Activated CD8-positive, alpha-beta memory T cell treated with anti-CD3 and anti-CD28 coated beads, Interleukin-2, amount 50 U/mL, for 24 hours (primary cell): ENCODE measurements around the gene CFAP47.
"Not testable (repeated sequence)": the region's sequence is repeated elsewhere in the genome, so short reads cannot be mapped to it uniquely, and the experiment has no call there.

Experiments
- DNase-seq: peaks from one replicate; pipeline ENCODE4 v3.0.0-alpha.2; 2020; ENCODE audit errors: extremely low read depth

The CFAP47 gene

DNA sequence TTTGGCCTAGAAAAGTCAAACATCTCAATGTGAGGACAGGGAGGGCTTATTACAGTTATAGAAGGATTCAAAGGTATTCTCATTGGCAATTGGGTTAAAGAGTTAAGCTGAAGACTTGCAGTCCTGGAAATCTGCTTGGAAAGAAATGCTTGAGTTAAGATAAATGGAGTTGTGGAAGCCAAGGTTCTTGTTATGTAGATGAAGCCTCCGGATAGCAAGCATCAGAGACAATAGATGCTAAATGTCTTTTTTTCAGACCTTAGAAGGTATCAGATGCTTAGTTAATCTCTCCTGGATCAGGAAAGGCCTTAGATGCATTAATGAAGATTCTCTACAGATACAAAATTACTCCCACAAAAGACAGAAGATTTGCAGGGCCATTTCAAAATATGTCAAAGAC lies 299.3 kb downstream of the CFAP47 start:
- DNase-seq = no peak

DNA sequence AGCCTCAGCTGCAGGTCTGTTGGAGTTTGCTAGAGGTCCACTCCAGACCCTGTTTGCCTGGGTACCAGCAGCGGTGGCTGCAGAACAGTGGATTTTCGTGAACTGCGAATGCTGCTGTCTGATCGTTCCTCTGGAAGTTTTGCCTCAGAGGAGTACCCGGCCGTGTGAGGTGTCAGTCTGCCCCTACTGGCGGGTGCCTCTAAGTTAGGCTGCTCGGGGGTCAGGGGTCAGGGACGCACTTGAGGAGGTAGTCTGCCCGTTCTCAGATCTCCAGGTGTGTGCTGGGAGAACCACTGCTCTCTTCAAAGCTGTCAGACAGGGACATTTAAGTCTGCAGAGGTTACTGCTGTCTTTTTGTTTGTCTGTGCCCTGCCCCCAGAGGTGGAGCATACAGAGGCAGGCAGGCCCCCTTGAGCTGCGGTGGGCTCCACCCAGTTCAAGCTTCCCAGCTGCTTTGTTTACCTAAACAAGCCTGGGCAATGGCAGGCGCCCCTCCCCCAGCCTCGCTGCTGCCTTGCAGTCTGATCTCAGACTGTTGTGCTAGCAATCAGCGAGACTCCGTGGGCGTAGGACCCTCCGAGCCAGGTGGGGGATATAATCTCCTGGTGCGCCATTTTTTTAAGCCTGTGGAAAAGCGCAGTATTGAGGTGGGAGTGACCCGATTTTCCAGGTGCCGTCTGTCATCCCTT lies 315.4 kb downstream of the CFAP47 start:
- DNase-seq = not testable (repeated sequence)

DNA sequence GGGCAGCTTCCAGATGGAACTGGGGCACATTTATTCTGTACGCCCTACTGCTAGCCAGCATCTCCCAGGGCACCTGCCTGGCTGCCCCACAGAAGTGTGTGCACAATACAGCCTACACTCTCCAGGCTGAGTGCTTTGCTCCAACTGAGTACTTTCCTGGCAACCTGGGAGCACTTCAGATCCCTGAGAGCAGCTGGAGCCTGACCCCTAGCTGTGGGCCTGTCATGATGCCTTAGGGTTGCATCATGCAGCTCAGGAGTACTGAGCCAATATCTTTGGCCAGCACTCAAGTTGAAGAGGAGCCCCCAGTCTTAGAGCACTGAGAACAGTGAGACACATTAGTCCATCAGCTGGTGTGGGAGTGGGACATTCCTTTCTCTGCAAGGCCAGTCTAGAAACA lies 321.9 kb downstream of the CFAP47 start:
- no peak for DNase-seq

DNA sequence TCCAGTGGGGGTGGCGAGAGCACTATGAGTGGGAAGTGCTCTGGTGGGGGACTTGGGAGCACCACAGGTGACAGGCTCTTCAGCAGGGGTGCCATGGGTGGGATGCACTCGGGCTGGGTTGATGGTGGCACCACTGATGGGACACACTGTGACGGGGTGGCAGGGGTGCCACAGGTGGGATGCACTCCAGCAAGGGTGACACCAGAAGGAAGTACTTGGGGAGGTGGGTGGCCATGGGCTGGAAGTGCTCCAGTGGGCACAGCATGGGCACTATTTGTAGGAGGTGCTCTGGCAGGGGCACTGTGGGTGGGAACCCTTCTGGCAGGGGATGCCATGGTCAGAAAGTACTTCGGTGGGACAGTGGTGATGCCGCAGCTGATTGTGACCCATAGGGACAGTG lies 346.6 kb downstream of the CFAP47 start:
- no peak for DNase-seq

DNA sequence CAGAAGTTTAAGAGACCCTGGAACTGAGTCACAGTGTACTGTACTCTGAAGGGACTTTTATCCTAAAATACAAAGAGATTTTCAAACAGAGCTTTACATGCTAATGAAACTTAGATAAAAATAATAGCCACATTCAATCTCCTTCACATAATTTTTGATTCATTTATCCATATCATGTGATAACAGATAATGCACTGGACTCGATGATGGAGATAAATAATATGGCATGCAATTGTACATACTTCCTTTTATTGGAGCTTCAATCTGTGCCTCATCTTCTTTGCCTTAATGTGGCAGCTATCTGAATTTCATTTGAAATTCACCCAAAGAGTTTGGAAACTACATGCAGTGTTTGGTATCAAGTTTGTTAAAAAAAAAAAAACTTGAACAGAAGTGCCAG lies 390.6 kb downstream of the CFAP47 start:
- DNase-seq = no peak

DNA sequence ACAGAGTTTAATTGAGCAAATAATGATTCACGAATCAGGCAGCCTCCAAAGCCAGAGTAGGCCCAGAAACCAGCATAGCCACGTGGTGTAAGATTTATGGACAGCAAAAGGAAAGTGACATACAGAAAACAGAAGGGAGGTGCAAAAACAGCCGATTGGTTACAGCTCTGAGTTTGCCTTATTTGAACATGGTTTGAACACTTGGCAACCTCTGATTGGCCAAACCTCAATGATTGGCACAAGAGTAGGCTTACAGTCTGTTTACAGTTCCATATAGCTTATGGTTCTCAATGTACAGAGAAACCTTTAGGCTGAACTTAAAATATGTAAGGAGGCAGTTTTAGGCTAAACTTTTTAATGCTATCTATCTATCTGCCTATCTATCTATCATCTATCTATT lies 394.8 kb downstream of the CFAP47 start:
- DNase-seq = no peak

DNA sequence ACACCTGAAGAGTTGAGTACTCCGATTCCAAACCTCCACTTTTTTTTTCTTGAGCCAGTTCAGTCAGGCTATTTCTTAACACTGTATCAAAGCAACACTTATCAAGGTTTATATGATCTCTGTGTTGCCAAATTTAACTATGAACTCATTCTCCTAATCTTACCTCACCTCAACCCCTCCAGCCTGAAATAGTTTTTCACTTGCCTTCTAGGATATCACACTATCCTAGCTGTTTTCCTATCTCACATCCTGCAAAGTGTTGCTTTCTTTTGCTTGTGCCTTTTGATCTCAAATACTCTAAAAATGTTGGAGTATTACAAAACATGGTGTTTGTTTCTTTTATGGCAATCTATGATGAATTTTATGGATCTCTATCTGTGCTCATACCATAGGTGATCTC lies 415.0 kb downstream of the CFAP47 start:
- no peak for DNase-seq

DNA sequence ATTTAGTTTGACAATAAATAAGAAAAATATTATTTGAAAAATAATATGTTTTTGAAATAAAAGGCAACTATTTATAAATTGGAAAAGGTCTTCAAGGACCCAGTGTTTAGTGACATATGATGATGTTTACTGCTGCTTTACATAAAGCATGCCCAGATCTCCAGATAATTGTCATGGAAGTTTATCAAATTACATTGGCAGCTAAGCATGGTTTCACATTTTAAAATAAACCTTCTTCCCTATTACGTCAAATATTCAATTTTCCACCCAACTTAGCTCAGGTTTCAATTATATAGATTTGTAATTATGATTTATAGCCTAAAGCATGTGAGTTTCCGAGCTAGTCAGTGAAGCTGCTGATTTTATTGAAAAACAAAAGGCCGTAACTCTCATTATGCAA lies 417.2 kb downstream of the CFAP47 start:
- no peak for DNase-seq

DNA sequence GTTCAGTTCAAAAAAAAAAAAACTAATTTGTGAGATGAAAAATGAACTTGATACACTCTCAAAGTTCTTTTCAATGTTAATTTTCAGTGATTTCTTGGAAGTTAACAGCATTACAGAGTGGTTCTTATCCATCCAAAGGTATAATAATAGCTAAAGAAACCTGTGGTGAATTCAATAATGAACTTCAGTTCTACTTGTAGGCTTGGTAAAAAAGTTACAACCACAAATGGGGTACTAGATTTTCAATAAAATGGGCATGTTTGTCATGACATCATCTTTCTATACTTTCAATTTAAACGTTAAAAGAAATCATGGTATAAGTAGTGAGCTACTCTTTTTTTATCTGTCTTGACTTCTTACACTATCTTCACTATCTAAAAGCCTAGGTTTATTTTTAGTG lies 424.8 kb downstream of the CFAP47 start:
- no peak for DNase-seq

DNA sequence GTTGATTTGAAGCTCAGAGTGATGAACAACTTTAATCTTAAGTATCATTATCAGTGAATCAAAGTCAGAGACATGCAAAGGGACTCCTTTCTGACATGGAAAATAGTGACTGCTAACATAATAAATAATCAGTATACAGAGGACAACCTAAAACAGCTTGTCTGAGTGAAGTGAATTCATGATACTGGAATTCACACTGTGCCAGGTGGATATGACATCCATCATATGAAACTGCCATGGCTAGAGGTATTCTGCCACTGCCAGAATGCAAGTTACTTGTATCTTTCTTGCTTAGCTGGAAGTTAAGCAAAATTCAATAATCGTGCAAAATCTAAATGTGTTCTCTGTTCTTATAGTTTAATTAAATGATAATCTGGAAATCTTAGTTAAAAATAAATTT lies 429.0 kb downstream of the CFAP47 start:
- DNase-seq = no peak

DNA sequence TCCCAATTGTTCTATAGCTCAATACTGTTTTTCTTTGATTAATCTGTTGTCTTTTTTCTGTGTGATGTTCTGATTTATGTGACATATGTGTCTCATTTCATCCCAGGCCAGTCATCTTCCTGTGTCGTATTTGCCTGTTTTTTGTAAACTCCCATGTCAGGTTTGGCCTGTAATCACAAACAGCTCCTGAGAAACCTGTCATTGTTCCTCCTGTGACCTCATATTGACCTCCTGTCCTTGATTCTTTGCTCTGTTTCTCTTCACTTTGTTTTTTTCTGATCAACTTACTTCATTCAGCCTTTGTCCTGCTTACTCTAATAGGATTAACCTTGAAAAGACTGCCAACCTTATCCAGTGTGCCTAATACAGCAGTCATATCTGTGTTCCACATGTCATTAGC lies 438.3 kb downstream of the CFAP47 start:
- no peak for DNase-seq

DNA sequence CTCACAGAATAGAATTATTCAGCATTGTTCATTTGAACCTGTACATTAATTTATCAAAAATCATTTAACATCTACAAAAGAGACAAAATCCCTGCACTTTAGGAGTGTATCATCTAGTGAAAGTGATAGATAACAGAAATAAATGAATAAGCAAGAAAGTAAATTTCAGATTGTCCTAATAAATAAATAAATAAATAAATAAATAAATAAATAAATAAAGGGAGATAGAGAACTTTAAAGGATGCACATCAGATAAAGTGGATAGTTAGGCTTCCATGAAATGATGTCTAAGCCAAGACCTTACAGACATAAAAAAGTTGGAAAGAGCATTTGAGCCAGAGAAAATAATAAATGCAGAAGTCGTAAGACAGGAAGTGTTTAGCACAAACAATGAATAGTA lies 444.7 kb downstream of the CFAP47 start:
- no peak for DNase-seq

DNA sequence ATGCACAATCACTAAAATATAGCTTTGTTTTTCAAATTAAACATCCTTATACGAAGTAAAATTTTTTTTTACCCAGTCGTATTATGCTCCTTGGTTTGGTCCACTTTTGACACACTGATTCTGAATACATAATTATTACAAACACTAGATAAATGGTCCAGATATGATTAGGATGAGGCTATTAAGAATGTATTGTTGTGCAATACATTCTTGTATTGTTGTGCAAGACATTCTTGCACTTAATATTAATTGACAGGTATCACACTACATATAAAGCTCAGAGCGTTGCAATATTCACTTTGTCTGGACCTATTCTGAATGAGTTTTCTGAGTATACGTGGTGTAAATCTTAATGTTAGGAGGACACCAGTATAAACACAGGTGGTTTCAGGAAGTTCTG lies 464.0 kb downstream of the CFAP47 start:
- no peak for DNase-seq

DNA sequence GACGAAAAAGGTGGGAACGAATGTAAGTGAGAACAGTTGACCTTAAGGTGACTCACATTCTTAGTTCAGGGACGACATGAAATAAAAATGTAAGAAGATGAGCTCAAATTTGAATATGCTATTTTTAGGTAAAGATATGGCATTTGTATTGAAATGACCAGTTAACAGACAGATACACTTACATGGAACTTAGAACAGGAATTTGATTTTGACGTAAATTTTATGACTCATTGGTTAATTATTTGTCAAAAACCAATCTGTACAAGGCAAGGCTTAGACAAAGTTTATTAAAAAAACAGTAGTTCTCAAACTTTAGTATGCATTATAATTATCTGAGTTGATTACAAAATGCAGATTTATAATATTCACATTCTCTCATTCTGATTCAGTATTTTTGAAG lies 469.4 kb downstream of the CFAP47 start:
- no peak for DNase-seq

DNA sequence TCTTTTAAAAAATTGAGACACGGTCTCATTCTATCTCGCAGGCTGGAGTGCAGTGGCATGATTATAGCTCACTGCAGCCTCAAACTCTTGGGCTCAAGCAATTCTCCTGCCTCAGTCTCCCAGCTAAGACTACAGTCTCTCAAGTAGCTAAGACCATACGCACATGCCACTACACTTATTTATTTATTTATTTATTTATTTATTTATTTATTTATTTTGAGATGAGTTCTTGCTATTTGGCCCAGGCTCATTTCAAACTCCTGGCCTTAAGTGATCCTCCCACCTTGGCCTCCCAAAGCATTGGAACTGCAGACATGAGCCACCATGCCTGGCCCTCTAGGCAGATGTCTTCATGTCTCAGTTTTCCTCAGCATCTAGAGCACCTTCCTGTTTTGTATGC lies 482.2 kb downstream of the CFAP47 start:
- no peak for DNase-seq

DNA sequence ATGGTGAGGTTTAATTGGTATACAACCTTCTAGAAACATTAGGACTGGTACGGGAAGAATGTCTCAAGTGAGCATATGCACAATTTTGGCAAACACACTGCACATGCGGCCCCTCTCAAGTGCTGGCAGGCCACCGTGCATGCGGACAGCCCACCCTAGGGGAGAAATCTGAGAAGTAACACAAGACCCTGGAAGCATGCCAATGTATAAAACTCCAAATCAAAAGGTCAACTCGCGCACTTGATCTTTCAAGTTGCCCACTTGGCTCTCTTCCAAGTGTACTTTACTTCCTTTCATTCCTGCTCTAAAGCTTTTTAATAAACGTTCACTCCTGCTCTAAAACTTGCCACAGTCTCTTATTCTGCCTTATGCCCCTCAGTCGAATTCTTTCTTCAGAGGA lies 488.3 kb downstream of the CFAP47 start:
- no peak for DNase-seq

DNA sequence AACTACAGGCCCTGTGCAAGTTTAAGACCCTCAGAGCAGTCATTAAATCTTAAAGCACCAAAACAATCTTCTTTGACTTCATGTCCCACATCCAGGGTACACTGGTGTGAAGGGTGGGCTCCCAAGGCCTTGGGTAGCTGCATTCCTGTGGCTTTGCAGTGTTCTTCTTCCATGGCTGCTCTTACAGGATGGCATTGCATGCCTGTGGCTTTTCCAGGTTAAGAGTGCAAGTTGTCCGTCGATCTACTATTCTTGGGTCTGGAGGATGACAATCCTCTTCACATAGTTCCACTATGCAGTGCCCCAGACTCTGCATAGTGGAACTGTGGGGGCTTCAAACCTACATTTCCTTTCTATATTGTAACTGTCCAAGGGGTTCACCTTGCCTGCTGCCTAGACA lies 494.5 kb downstream of the CFAP47 start:
- DNase-seq = no peak

DNA sequence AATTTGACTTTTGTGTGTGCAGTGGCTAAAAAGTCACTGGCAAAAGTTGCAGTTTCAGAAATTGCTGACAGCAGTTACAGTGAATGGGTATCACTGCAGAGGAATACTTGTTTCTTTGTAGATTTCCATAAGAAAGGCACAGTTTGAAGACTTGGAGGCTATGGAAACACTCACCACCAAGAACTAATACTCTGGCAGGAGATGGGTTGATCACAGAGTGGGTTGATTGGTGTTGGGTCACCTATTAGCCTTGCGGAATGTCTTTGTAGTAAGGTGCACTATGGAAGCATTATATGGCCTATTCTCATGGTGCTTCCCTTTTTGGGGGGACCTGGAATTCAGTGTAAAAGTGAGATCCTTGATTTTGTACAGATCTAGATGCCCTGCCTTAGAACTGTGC lies 502.8 kb downstream of the CFAP47 start:
- no peak for DNase-seq

DNA sequence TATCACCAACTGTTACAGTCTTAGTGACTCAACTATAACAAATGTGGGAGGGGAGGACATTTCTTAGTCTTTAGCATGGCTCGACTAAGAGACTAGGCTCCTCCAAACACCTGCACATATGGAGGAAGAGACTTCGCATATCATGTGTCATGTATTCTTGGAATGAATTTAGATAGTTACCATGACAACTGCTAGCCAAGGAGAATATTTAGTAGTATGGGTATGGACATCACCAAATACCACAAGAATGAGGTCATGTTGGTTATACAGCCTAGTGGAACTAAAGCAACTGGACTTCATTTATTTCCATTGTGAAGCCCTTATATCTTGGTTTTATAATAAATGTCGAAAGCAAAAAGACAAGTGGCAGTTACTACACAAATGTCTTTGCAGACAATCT lies 512.3 kb downstream of the CFAP47 start:
- DNase-seq = no peak

DNA sequence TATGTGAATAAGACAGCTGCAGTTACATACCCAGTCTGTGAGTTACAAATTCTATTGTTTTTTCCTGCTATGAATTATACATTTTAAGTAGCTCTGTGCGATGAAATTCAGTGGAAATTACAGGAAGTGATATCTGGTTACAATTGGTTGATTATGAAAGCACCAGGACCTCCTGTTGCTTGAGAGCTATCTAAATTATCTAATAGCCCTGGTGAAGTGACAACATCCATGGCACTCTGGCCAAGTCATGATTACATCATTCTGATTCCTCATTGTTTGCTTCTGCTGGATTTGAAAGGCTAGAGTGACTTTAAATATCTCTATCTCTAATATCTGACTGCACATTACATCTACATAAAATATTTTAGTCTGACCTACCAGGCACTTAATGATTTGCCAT lies 515.0 kb downstream of the CFAP47 start:
- no peak for DNase-seq
